Measurements from ENCODE around the gene CDC42SE1.
A peak's percentile ranks its signal among the peaks of the same experiment; 100 is the strongest.
"Not testable (repeated sequence)": the region's sequence is repeated elsewhere in the genome, so short reads cannot be mapped to it uniquely, and the experiment has no call there.

The CDC42SE1 gene, protein sequence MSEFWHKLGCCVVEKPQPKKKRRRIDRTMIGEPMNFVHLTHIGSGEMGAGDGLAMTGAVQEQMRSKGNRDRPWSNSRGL

DNA sequence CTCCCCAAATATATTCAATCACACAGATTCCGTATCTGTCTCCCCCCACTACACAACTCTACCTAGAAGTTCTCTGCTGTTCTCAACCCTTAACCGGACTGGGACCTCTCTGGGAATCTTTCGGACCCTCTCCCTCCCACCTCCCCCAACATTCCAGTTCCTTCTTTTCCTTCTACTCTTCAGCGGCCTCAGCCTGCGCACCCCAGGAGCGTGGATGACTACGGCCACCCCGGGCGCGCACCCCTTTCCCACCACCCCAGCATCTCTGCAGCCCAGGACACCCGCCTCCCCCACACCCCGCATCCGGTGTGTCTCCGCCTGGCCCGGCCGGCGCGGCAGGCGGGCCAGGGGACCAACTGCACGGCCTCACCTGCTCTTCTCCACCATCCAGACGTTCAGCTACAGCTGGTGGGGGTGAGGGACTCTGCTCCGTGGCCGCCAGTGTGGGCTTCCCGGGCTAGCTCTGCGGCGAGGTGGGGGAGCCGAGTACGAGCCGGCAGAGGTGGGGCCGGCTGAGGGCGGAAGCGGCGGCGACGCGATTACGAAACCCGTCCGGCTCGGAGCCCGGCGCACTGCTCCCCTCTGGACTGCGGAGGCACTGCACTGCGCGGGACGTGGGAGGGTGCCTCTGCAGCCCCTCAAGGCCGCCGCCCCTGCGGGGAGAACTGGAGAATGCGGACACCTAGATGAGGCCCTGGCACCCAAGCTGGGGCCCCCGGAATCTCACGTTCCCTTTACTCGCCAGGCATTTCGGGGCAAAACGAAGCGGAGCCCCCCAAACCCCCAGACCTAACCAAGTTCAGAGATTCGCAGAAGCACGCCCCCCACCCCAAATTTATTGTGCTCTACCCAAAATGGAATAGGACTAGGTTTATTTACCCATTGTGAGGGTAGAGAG lies at the start of gene CDC42SE1:
TSS of gene CDC42SE1 (minus strand) at position 514 of the 898 bp plus-strand sequence. CDS start 3,892 bp downstream, outside the sequence.
- peak; percentile 89 for DNase-seq

DNA sequence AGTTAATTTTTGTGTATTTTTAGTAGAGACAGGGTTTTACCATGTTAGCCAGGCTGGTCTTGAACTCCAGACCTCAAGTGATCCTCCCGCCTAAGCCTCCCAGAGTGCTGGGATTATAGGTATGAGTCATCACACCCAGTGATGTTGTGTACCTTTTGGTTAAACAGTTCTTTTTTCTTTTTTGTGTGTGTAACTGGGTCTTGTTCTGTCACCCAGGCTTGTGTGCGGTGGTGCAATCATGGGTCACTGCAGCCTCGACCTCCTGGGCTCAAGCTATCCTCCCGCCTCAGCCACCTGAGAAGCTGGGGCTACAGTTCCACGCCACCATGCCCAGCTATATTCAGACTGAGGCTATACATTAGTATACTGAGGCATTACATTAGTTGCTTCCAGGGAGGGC lies 48.9 kb upstream of the CDC42SE1 start:
- no peak for DNase-seq

DNA sequence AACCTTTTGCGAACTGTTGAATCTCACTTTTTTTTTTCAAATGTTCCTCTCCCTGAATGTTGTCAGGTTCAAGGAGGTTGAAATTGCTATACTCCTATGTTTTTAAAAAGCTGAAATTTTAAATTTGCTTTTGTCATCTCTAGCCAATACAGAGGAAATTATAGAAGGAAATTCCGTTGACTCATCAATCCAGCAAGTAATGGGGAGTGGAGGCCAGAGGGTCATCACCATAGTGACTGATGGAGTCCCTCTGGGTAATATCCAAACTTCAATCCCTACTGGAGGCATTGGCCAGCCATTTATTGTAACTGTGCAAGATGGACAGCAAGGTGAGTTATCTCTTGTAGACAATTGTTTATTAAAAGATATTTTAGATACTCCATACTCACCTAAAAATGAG lies 47.5 kb upstream of the CDC42SE1 start:
- no peak for DNase-seq

DNA sequence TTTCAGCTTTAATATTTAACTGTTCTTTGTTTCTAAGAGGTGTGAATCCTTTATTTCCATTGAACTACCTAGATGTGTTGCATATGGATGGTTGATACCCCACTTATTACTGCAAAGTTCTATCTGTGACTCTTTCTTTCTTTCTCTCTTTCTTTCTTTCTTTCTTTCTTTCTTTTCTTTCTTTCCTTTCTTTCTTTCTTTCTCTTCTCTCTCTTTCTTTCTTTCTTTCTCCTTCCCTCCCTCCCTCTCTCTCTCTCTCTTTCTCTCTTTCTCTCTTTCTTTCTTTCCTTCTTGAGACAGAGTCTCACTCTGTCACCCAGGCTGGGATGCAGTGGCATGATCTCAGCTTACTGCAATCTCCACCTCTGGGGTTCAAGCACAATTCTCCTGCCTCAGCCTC lies 45.2 kb upstream of the CDC42SE1 start:
- DNase-seq: no peak

DNA sequence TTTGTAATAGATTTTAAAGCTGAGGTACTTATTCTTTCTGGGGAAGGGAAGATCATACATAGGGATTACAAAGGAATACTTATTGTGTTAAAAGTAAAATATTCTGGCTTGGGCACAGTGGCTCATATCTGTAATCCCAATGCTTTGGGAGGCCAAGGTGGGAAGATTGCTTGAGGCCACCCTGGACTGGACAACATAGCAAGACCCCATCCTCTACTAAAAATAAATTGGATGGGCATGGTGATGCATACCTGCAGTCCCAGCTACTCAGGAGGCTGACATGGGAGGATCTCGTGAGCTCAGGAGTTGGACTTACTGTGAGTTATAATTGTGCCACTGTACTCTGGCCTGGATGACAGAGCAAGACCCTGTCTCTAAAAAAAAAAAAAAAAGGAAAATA lies 38.7 kb upstream of the CDC42SE1 start:
- no peak for DNase-seq

DNA sequence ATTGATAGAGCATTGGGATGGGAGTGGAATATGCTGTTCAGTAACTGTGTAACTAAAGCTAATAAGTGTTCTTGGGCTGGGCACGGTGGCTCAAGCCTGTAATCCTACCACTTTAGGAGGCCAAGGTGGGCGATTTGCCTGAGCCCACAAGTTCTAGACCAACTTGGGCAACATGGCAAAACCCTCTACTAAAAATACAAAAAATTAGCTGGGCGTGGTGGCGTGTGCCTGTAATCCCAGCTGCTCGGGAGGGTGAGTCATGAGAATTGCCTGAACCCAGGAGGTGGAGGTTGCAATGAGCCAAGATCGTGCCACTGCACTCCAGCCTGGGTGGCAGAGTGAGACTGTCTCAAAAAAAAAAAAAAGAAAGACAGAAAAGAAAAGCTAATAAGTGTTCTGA lies 38.0 kb upstream of the CDC42SE1 start:
- DNase-seq: not testable (repeated sequence)

DNA sequence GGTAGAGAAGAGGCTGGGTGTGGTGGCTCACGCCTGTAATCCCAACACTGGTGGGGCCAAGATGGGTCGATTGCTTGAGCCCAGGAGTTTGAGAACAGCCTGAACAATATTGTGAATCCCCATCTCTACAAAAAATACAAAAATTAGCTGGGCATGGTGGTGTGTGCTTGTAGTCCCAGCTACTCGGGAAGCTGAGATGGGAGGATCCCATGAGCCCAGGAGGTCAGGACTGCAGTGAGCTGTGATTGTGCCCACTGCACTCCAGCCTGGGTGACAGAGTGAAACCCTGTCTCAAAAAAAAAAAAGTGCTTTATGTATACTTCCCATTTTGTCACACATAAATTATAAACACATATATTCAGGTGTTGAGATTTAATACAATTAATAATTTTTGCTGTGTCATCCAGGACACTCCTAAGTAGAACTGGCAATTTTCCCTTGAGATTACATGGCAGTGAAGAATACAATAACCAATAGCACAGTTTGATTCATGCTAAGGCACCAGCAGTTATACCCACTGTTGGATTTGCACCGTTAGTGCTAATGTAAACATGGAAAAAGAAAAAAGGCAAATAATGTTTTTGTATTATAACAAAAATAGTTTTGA lies 26.6 kb upstream of the CDC42SE1 start:
- no peak for DNase-seq

DNA sequence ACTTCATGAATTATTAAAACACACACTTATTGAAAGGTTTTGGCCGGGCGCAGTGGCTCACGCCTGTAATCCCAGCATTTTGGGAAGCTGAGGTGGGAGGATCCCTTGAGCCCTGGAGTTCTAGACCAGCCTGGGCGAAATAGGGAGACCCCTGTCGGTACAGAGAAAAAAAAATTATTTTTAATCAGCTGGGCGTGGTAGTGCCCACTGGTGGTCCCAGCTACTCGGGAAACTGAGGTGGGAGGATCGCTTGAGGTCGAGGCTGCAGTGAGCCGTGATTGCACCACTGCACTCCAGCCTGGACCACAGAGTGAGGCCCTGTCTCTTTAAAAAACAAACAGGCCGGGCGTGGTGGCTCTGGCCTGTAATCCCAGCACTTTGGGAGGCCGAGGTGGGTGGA lies 12.8 kb upstream of the CDC42SE1 start:
- no peak for DNase-seq

DNA sequence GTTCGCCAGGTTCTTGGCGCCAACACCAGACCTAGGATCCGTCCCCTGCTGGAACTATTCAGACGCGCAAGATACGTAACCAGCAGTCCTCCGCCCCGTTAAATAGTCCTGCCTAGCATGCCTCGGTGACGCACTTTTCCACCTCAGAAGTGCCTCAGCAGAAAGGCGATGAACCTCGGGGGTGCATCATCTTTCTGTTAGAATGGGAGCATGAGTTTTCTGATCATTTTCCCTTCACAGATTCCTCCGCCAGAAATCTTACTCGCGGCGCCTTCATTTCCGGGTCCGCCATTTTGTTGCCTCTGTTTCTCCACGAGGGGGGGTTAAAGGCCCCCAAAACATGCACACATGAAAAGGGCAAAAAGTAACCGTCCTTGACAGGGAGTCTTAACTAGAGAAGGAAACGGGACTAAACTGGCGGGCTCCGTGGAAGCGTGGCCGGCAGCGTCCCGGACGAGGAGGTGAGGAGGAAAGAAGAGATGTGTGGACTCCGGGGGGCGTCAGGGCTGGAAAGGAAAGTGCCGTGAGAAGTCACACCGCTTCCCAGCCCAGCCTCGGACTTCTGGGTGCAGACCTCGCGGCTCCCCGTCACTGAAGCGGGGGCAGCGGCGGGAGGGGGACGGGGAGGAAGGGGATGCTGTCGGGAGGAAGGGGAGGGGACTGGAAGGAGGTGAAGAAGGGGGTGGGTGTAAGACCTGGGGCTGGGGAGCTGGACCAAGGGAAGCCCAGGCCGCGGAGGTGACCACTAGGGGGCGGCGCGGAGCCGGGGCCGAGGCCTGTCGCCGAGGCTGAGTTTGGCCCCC lies 11.3 kb upstream of the CDC42SE1 start, which contains the start of gene GABPB2:
TSS of gene GABPB2 (plus strand) at position 288 of the 803 bp plus-strand sequence. CDS start 17,429 bp downstream, outside the sequence.
- DNase-seq: peak; percentile 88

DNA sequence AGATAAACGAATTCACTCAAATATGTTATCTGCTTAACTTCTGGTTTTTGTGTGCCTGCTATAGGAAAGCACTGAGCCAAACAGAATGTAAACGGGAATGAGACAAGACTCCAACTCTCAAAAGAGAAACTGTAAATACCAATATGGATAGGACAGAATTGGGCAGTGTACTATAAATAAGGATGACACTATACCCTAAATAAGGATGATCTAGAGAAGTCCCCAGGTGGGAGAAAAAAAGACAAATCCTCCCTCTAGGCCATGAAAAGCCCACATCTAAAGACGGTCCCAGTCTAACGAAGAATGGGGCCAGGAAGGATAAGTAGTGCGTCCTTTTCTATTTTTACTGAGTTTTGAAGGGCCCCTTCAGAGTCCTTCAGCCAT lies 9.7 kb upstream of the CDC42SE1 start:
- no peak for DNase-seq

DNA sequence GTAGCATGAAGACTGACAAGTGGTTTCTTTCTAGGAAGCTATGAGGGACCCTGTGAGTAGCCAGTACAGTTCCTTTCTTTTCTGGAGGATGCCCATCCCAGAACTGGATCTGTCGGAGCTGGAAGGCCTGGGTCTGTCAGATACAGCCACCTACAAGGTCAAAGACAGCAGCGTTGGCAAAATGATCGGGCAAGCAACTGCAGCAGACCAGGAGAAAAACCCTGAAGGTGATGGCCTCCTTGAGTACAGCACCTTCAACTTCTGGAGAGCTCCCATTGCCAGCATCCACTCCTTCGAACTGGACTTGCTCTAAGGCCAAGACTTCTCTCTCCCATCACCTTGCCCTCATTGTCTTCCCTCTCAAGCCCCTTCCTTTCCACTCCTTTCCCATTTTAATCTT lies 7.8 kb upstream of the CDC42SE1 start:
- DNase-seq: no peak

DNA sequence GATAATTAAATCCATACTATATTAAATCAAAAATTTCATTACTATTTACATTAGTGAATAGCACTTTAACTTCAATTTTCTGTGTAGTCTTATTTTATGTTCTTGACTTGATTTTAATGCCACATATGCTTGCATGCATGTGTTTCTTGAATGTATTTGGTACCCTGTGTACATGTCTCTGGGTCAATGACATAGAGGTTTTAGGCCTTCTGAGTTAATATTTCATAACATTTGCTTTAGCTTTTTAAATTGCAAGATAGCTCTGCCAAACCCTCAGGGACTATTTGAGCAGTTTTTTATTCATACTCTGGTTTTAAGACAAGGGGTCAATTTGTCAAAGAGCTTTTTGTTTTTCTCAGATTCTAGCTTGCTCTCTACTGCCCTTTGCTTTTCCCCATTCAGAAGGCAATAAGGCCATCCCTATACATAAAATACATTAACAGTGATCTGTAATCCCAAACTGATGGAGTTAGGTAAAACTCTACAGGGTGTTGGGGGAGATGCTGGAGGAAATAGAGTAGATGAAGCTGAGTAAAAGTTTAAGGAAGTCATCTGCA lies 5.7 kb upstream of the CDC42SE1 start:
- no peak for DNase-seq

DNA sequence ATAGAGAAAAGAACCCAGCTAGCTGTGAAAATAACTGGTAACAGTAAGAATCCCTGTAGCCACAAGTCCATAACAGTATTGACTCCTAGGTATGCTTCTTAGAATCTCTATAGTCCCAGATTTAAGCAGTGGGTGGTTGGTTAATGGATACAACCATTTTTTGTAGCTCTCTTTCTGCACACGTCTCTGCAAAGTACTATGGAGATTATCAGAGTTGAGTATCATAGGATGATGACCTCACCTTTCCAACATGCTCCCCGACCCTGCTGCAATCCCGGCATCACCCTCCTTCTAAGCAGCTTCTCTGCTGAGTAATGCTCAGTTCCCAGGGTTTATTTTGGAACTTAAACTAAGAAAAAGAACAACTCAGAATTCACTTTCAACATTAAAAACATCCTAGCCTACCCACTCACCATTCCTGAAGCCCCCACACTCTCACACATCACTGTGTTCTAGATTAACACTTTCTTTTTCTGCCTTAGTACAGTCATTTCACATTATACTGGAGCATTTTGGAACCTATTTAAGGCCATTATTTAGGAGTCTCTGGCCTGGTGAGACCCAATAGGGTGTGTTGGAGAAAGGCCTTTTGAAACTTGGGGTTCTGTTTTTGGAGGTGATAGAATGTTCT lies 3.4 kb upstream of the CDC42SE1 start:
- no peak for DNase-seq

DNA sequence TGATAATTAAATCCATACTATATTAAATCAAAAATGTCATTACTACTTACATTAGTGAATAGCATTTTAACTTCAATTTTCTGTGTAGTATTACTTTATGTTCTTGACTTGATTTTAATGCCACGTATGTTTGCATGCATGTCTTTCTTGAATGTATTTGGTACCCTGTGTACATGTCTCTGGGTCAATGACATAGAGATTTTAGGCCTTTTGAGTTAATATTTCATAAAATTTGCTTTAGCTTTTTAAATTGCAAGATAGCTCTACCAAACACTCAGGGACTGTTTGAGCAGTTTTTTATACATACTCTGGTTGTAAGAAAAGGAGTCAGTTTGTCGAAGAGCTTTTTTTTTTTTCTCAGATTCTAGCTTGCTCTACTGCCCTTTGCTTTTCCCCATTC lies 2.3 kb upstream of the CDC42SE1 start:
- DNase-seq: no peak

DNA sequence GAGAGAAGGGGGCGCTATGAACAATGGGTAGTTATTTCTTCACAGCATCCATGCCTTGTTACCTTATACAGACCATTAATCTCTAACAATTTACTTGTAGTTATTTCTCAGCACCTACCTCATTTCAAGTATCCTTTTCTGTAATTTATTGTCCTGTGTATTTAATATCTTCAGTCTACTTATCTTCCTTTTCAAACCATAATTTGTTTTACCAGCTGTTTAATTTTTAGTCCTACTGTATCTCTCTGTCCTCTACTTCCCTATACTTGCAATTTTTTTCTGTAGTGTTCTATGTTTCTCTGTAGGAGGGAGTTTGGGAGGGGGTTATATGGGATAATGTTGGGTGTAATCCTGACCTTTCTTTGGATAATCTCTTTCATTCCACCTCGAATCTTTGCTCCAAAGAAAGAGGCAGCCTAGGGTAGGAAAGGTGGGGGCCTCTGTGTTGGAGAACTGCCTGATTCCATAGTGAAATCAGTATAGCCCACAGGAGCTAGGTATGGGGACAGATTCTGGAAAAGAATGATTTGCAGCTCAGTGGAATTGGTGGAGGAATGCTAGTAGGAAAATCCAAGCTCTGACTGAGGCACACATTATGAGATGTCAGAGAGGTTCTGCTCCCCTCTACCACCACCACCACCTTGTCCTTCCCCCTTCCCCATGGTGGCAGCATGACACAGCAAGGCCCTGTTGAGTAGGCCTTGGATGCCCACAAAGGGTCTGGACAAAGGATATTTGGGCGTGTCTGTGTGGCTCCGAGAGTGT lies 1.4 kb upstream of the CDC42SE1 start:
- DNase-seq: no peak

DNA sequence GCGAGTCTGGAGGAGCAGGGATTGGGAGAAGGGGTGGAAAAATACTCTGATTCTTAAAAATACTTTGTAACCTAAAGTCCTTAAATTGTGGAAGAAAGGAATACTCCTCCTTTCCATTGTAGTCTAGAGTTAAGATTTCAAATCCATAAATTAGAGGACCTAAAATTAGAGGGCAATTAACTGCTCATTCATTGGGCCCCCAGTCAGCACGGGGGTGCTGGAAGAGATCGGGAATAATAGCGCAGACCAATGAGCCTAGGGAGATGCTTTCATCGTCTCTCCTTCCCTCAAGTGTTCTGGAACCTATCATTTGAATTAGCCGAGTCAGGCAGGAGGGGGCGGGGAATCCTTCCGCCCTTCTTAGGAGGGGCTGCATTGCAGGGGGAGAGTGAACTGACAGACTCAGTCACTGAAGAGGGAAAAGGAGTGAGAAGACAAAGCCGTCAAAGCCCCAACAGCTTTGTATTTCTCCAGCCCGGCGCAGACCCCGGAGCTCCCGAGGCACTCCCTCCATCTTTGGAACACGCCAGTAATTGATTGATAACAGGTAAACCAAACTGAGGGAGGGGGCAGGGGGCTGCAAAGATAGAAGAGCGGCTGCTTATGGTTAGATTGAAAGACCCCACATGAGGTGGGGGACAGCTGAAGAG lies 710 bp upstream of the CDC42SE1 start, which contains the start of gene MLLT11:
TSS of gene MLLT11 (plus strand) at position 391 of the 650 bp plus-strand sequence. CDS start 6,828 bp downstream, outside the sequence.
- DNase-seq: no peak

DNA sequence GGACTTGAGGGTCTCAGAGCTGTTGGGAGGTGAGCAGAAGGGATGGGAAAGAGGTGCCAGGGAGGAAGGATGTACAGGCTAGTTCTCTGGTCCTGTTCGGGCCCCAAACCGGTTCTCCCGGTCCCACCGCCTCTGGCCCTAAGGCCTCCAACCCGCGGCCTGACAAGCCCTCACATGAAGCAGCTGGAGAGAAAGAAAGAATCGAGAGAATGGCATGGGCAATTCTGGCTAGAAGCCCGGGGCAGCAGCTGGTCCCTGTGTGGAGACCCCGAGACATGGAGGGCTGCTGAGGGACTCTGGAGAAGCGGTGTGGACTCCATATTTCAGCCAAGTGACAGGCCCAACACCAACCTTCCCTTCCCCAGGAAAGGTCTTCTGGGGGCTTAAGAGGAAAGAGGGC lies 730 bp downstream of the CDC42SE1 start:
- no peak for DNase-seq

DNA sequence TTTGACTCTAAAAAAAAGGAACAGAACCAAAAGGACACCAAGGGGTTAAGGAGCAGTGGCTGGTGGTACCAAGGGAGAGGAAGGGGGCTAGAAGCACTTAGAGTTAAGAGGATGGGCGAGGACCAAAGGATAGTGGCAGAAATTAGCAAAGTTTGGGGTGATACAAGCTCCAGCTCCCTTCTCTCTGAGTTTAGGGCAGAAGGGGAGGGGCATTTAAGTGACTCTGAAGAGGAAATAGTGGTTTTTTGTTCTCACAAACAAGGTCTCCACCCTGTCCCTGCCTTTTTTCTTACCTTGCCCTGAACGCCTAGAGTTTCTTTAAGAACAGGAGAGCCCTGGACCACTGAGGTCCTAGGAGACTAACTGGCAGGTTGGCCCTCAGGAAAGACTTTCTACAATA lies 3.3 kb downstream of the CDC42SE1 start:
- DNase-seq: peak; percentile 79

DNA sequence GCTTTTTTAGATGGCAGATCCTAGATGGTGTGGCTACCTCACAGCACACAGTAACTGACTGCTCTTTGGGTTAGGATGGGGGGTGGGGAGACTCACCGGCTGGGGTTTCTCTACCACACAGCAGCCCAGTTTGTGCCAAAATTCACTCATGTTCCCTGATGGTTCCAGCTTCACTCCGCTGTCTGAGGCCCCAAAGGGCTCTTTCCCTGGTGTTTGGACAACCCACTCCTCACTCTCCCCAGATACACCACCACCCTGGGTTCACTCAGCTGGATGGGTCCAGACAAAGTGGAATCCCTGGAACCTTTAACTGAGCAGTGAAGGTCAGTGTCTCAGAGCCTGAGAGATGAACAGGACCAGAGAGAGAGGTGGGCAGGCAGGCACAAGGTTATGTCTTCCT lies 3.8 kb downstream of the CDC42SE1 start:
- no peak for DNase-seq

DNA sequence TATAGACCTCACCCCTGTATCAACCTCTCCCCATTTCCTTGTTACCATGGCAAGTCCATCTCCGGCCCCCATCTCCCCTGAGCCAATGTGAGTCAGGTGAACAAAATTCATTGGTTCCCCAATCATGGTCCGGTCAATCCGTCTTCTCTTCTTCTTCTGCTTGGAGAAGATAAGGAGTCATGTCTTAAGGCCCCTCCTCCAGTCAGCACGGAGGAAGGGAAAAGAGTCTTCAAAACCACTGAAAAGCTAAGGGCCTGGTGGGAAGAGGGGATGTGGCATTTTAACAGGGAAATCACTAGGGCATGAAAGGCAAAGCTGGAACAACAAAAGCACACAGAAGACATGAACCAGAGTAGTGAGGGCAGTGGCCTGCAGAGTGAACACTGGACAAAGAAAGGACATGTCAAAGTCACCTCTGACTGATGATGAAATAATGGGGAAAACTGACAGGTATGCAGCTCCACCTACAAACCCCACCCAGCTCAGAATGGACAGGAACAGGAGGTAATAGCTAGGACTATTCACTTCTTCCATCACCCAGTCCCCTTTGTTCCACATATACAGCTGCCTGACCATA lies 4.4 kb downstream of the CDC42SE1 start:
- no peak for DNase-seq
